Brain pericyte (primary cell): ENCODE data around the gene S100PBP.

Source experiments
- DNase-seq: peaks from one replicate; pipeline ENCODE4 v3.0.0-alpha.2; 2012; ENCODE audit warnings: low read depth, low spot score

The S100PBP gene

GRCh38 chr1:32869923-32870614, 52.6 kb downstream of the S100PBP start:
- DNase-seq: no peak

GRCh38 chr1:32870615-32871363, 53.3 kb downstream of the S100PBP start, which contains the start of gene FNDC5:
FNDC5 (minus strand) TSS chr1:32870912.
- DNase-seq: no peak

- no peak for DNase-seq
Observed at GRCh38 chr1:32871364-32872191, 54.1 kb downstream of the S100PBP start.

GRCh38 chr1:32872192-32872460, 54.7 kb downstream of the S100PBP start:
- DNase-seq: no peak

- no peak for DNase-seq
Observed at GRCh38 chr1:32873484-32873883, 56.0 kb downstream of the S100PBP start.

- no peak for DNase-seq
Observed at GRCh38 chr1:32874860-32875752, 57.7 kb downstream of the S100PBP start.

GRCh38 chr1:32876341-32877210, 59.1 kb downstream of the S100PBP start:
- DNase-seq: no peak

GRCh38 chr1:32877211-32878110, 60.0 kb downstream of the S100PBP start:
- DNase-seq: no peak

- DNase-seq: no peak
Observed at GRCh38 chr1:32878183-32878582, 60.7 kb downstream of the S100PBP start.

- no peak for DNase-seq
Observed at GRCh38 chr1:32878637-32879041, 61.2 kb downstream of the S100PBP start.

- DNase-seq: no peak
Observed at GRCh38 chr1:32881291-32881690, 63.8 kb downstream of the S100PBP start.

GRCh38 chr1:32881871-32882850, 64.7 kb downstream of the S100PBP start:
- no peak for DNase-seq

- no peak for DNase-seq
Observed at GRCh38 chr1:32883338-32884031, 66.0 kb downstream of the S100PBP start.

- no peak for DNase-seq
Observed at GRCh38 chr1:32884032-32884372, 66.5 kb downstream of the S100PBP start.

- DNase-seq: no peak
Observed at GRCh38 chr1:32884726-32885125, 67.3 kb downstream of the S100PBP start.

- DNase-seq: no peak
Observed at GRCh38 chr1:32885676-32886003, 68.2 kb downstream of the S100PBP start.

GRCh38 chr1:32886004-32886827, 68.8 kb downstream of the S100PBP start, which contains the start of gene HPCA:
HPCA (plus strand) TSS chr1:32886491; CDS start chr1:32888899, 2,408 bp downstream.
- DNase-seq: no peak
